ENCODE measurements around the gene LPIN2. TPM values are rescaled to one million over a fixed set of nuclear protein-coding genes. Genes with fewer than 3 reads are reported as not detected.

Gene LPIN2
- total and polyA plus RNA-seq, 4 donors, result 58.6 to 284 (median 103) TPM

- TF ChIP-seq FOXA1 (IDR thresholded peaks at IDR 0.05) (no peak), RAD21 (IDR thresholded peaks at IDR 0.05) (no peak), CTCF (IDR thresholded peaks at IDR 0.05; ENCODE audit: low read depth, low read length, missing input control) (no peak), SP1 (IDR thresholded peaks at IDR 0.05) (no peak), NR2F2 (IDR thresholded peaks at IDR 0.05) (no peak), EGR1 (IDR thresholded peaks at IDR 0.05; ENCODE audit: low read depth in 2 of 2) (no peak), GABPA (IDR thresholded peaks at IDR 0.05 in 1 of 2, conservative IDR thresholded peaks at IDR 0.05 in 1 of 2) (no peak), HNF4G (IDR thresholded peaks at IDR 0.05) (no peak), HNF4A (conservative IDR thresholded peaks at IDR 0.05) (no peak), ATF3 (IDR thresholded peaks at IDR 0.05) (no peak), ZBTB33 (IDR thresholded peaks at IDR 0.05) (no peak)
- 90% methylated on average over 4 of the region's 4 CpGs for WGBS
- Histone ChIP-seq H3K27ac (ENCODE audit: low read depth in 1 of 2, low read length in 2 of 2) (no peak overlapping the region), H3K9me3 (ENCODE audit: control insufficient read depth in 4 of 4, low read length in 3 of 4) (no peaks in the 10 kb centered on the region), H3K36me3 (ENCODE audit: control insufficient read depth in 4 of 4, insufficient read depth in 3 of 4, low read depth in 1 of 4, low read length in 3 of 4) (peaks cover 0 to 4% (median 1%) of the 10 kb centered on the region in 4 donors), H3K27me3 (ENCODE audit: control insufficient read depth in 4 of 4, insufficient read depth in 4 of 4, low read length in 3 of 4) (no peaks in the 10 kb centered on the region), H3K4me1 (ENCODE audit: control insufficient read depth in 4 of 4, insufficient read depth in 4 of 4, low read length in 3 of 4) (peaks cover 0 to 18% (median 11%) of the 10 kb centered on the region in 4 donors), H3K4me3 (ENCODE audit: low read depth in 1 of 3, low read length in 3 of 3) (no peak overlapping the region), H3K9ac (ENCODE audit: low read depth in 1 of 2, low read length in 2 of 2) (no peak overlapping the region)
- no peak for DNase-seq (ENCODE audit: low spot score)
These were observed 4.4 kb downstream of the LPIN2 start for GRCh38 chr18:3008541-3008940.

- Histone ChIP-seq H3K4me3 (ENCODE audit: low read depth in 1 of 3, low read length in 3 of 3) (no peak overlapping the region), H3K27me3 (ENCODE audit: control insufficient read depth in 4 of 4, insufficient read depth in 4 of 4, low read length in 3 of 4) (no peaks in the 10 kb centered on the region), H3K27ac (ENCODE audit: low read depth in 1 of 2, low read length in 2 of 2) (no peak overlapping the region), H3K4me1 (ENCODE audit: control insufficient read depth in 4 of 4, insufficient read depth in 4 of 4, low read length in 3 of 4) (peaks cover 0 to 24% (median 11%) of the 10 kb centered on the region in 4 donors), H3K9me3 (ENCODE audit: control insufficient read depth in 4 of 4, low read length in 3 of 4) (no peaks in the 10 kb centered on the region), H3K9ac (ENCODE audit: low read depth in 1 of 2, low read length in 2 of 2) (no peak overlapping the region), H3K36me3 (ENCODE audit: control insufficient read depth in 4 of 4, insufficient read depth in 3 of 4, low read depth in 1 of 4, low read length in 3 of 4) (peaks cover 0 to 4% (median 1%) of the 10 kb centered on the region in 4 donors)
- TF ChIP-seq YY1 (IDR thresholded peaks at IDR 0.05) (no peak), MAX (IDR thresholded peaks at IDR 0.05) (no peak)
- WGBS, result 79% methylated on average over 3 of the region's 3 CpGs
- DNase-seq (ENCODE audit: low spot score), result no peak
These were observed 5.5 kb downstream of the LPIN2 start for GRCh38 chr18:3007491-3007890.

- Histone ChIP-seq H3K9me3 (ENCODE audit: control insufficient read depth in 4 of 4, low read length in 3 of 4) (no peaks in the 10 kb centered on the region), H3K27ac (ENCODE audit: low read depth in 1 of 2, low read length in 2 of 2) (no peak overlapping the region), H3K4me3 (ENCODE audit: low read depth in 1 of 3, low read length in 3 of 3) (no peak overlapping the region), H3K36me3 (ENCODE audit: control insufficient read depth in 4 of 4, insufficient read depth in 3 of 4, low read depth in 1 of 4, low read length in 3 of 4) (peaks cover 0 to 5% (median 1%) of the 10 kb centered on the region in 4 donors), H3K9ac (ENCODE audit: low read depth in 1 of 2, low read length in 2 of 2) (no peak overlapping the region), H3K4me1 (ENCODE audit: control insufficient read depth in 4 of 4, insufficient read depth in 4 of 4, low read length in 3 of 4) (peaks cover 0 to 8% (median 2%) of the 10 kb centered on the region in 4 donors), H3K27me3 (ENCODE audit: control insufficient read depth in 4 of 4, insufficient read depth in 4 of 4, low read length in 3 of 4) (no peaks in the 10 kb centered on the region)
- DNase-seq (ENCODE audit: low spot score), result no peak
- 93% methylated on average over 6 of the region's 6 CpGs for WGBS
- no peak for TF ChIP-seq NR2F2 (IDR thresholded peaks at IDR 0.05)
- no peak for TF ChIP-seq TAF1 (conservative IDR thresholded peaks at IDR 0.05)
- no peak for TF ChIP-seq REST (IDR thresholded peaks at IDR 0.05)
- no peak for TF ChIP-seq GABPA (IDR thresholded peaks at IDR 0.05 in 1 of 2, conservative IDR thresholded peaks at IDR 0.05 in 1 of 2)
- TF ChIP-seq CTCF (IDR thresholded peaks at IDR 0.05; ENCODE audit: low read depth, low read length, missing input control), result no peak
- TF ChIP-seq JUND (IDR thresholded peaks at IDR 0.05), result no peak
- no peak for TF ChIP-seq SP1 (IDR thresholded peaks at IDR 0.05)
- no peak for TF ChIP-seq RAD21 (IDR thresholded peaks at IDR 0.05)
- no peak for TF ChIP-seq ATF3 (IDR thresholded peaks at IDR 0.05)
- no peak for TF ChIP-seq FOXA2 (IDR thresholded peaks at IDR 0.05)
- no peak for TF ChIP-seq MAX (IDR thresholded peaks at IDR 0.05)
- TF ChIP-seq EGR1 (IDR thresholded peaks at IDR 0.05; ENCODE audit: low read depth in 2 of 2), result no peak
These were observed 7.5 kb downstream of the LPIN2 start for GRCh38 chr18:3005462-3005861.
